DMS79 (cell line): Measurements from ENCODE around the gene CPNE5.
A peak's percentile ranks its signal among the peaks of the same experiment; 100 is the strongest.

Experiments
- DNase-seq: peaks from one replicate; lab custom pipeline; 2025; lab: John Stamatoyannopoulos, UW

CPNE5 gene

GRCh38 chr6:36762123-36762522 lies 77.1 kb downstream of the CPNE5 start:
- DNase-seq: no peak

- no peak for DNase-seq
Observed at GRCh38 chr6:36760685-36761435, 78.4 kb downstream of the CPNE5 start.

GRCh38 chr6:36759148-36759759 lies 80.0 kb downstream of the CPNE5 start:
- peak; percentile 49 for DNase-seq

GRCh38 chr6:36758516-36759147 lies 80.6 kb downstream of the CPNE5 start:
- DNase-seq: no peak

- no peak for DNase-seq
Observed at GRCh38 chr6:36757943-36758508, 81.2 kb downstream of the CPNE5 start.

- DNase-seq: no peak
Observed at GRCh38 chr6:36757206-36757605, 82.0 kb downstream of the CPNE5 start.

- DNase-seq: no peak
Observed at GRCh38 chr6:36756786-36757185, 82.5 kb downstream of the CPNE5 start.

GRCh38 chr6:36755435-36756348 lies 83.6 kb downstream of the CPNE5 start:
- no peak for DNase-seq

- peak; percentile 11 for DNase-seq
Observed at GRCh38 chr6:36754582-36755434, 84.4 kb downstream of the CPNE5 start.

GRCh38 chr6:36753671-36754405 lies 85.4 kb downstream of the CPNE5 start:
- peak; percentile 26 for DNase-seq

- no peak for DNase-seq
Observed at GRCh38 chr6:36752886-36753506, 86.2 kb downstream of the CPNE5 start.

- DNase-seq: peak; percentile 67
Observed at GRCh38 chr6:36752187-36752885, 86.9 kb downstream of the CPNE5 start.

GRCh38 chr6:36751833-36752186 lies 87.4 kb downstream of the CPNE5 start:
- DNase-seq: peak; percentile 96

- no peak for DNase-seq
Observed at GRCh38 chr6:36751091-36751490, 88.2 kb downstream of the CPNE5 start.

- no peak for DNase-seq
Observed at GRCh38 chr6:36749829-36750489, 89.3 kb downstream of the CPNE5 start.

GRCh38 chr6:36746251-36746650 lies 93.0 kb downstream of the CPNE5 start:
- DNase-seq: no peak

- DNase-seq: no peak
Observed at GRCh38 chr6:36745836-36746235, 93.4 kb downstream of the CPNE5 start.

GRCh38 chr6:36745283-36745682 lies 94.0 kb downstream of the CPNE5 start:
- DNase-seq: no peak

GRCh38 chr6:36744304-36744673 lies 95.0 kb downstream of the CPNE5 start:
- no peak for DNase-seq
